RKO (cell line): ENCODE measurements around the gene C16orf86.
A peak's percentile ranks its signal among the peaks of the same experiment; 100 is the strongest.

Experiments used
- DNase-seq: peaks from one replicate; pipeline ENCODE4 v3.0.0-alpha.2; 2016; ENCODE audit warnings: low spot score

Gene C16orf86

GRCh38 chr16:67653789-67654402, 12.7 kb upstream of the C16orf86 start:
- no peak for DNase-seq

GRCh38 chr16:67654403-67654911, 12.2 kb upstream of the C16orf86 start:
- no peak for DNase-seq

GRCh38 chr16:67655363-67655762, 11.3 kb upstream of the C16orf86 start:
- no peak for DNase-seq

DNA sequence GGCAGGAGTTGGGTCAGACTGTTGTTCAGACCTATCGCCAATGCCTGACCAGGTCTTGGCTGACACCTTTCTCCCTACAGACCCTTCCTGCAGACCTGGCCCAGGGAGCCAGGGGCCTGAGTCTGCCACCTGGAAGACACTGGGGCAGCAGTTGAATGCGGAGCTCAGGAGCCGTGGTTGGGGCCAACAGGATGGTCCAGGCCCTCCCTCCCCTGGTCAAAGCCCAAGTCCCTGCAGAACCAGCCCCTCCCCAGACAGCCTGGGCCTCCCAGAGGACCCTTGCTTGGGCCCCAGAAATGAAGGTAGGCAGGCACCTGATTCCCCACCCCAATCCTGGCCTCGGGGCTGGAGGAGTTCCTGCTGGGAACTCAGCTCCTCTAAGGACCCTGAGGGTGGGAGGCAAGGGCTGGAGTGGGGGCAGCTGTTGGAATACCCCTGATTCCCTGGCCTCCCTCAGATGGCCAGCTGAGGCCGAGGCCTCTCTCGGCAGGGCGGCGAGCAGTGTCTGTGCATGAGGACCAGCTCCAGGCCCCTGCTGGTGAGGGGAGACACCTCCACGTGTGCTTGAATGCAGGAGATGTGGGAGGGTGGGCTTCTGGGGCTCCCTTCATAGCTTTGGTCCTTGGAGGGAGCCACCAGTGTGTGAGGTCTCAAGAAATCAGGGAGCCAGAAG, 10.1 kb upstream of the C16orf86 start:
- no peak for DNase-seq

- no peak for DNase-seq
Observed at GRCh38 chr16:67657017-67657608, 9.5 kb upstream of the C16orf86 start.

DNA sequence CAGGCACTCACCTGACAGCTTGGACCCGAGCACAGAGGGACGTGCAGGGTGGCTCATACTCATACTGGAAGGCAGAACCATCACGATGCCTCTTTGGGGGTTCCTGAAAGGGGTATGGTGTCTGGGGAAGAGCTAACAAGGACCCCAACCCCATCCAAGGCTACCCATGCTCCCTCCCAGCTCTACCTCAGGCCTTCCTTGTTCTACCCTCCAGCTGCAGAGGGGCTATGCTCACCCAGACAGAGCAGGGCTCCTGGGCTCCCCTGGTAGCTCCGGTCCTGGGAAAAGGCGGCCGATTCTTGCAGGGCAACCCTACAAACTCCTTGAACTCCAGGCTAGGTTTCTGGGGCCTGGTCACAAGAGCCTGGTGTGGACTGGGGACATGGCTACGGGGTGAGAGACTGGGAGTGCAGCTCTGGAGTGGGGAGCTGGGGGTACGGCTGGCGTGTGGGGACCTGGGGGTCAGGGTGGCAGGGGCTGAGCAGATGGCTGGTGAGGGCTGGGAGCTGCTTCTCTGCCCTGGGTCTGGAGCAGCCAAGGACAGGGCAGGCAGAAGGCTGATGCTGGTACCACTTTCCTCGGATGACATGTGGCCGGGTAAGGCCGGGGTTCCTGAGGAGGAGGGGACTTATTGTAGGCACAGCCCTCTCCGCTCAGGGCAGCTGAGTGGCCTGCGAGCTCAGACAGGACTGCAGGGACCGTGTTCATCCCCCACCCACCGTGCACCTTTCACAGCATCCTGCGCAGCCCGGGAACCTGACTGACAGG, 8.7 kb upstream of the C16orf86 start:
- DNase-seq, result no peak

GRCh38 chr16:67658849-67659674, 7.6 kb upstream of the C16orf86 start:
- DNase-seq, result peak; percentile 34

- peak; percentile 91 for DNase-seq
Observed at GRCh38 chr16:67659675-67660563, 6.7 kb upstream of the C16orf86 start, which contains the start of gene ACD. TSS of gene ACD (minus strand) at chr16:67660260. CDS start at chr16:67660220, 40 bp downstream.

DNA sequence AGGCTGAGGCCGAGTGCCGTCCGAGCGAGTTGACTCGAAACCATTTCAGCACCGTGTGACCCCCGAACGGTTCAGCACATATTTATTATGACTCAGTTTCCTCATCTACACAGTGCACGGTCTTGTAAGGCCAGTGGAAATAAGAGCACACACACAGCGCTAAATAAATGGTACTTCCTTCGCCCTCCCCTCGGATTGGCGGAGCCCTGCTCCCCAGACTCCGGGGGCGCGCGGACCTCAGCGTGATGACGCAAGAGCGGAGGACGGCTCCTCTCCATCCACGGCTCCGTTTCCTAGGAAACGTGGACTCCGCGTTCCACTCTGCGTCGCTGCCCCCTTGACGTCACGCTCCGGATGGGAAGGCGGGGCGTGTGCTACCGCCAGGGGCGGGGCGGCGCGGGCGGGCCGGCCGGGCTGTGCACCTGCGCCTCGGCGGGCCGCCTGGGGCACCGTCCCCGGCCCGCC, 6.0 kb upstream of the C16orf86 start, which contains the start of gene PARD6A:
TSS of gene PARD6A (plus strand) at position 397 of the 465 bp plus-strand sequence. CDS start 79 bp downstream, outside the sequence.
- DNase-seq, result peak; percentile 98

DNA sequence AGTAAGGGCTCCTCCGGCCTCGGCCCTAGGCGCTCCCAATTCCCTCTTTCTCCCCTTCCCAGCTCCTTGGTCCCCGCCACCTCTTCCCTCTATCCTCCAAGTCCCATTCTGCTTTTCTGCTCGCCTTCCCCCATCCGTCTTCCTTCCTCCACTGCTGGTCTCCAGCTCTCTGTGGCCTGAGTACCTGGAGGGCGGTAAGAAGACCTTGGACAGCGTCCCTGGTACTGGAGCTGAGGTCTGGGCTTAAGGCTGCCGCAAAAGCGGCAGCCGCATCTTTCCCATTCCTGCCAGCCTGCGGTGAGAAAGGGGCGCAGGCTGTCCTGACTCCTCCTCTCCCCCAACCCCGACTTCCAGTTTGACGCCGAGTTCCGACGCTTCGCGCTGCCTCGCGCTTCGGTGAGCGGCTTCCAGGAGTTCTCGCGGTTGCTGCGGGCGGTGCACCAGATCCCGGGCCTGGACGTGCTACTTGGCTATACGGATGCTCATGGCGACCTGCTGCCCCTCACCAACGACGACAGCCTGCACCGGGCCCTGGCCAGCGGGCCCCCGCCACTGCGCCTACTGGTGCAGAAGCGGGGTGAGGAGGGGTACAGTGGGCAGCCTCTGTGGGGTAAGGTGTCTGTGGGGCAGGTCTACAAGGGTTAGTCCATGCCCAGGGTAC, 5.4 kb upstream of the C16orf86 start:
- DNase-seq, result peak; percentile 35

DNA sequence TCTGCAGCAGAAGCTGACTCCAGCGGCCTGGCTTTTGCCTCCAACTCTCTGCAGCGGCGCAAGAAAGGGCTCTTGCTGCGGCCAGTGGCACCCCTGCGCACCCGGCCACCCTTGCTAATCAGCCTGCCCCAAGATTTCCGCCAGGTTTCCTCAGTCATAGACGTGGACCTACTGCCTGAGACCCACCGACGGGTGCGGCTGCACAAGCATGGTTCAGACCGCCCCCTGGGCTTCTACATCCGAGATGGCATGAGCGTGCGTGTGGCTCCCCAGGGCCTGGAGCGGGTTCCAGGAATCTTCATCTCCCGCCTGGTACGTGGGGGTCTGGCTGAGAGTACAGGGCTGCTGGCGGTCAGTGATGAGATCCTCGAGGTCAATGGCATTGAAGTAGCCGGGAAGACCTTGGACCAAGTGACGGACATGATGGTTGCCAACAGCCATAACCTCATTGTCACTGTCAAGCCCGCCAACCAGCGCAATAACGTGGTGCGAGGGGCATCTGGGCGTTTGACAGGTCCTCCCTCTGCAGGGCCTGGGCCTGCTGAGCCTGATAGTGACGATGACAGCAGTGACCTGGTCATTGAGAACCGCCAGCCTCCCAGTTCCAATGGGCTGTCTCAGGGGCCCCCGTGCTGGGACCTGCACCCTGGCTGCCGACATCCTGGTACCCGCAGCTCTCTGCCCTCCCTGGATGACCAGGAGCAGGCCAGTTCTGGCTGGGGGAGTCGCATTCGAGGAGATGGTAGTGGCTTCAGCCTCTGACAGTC, 4.5 kb upstream of the C16orf86 start:
- no peak for DNase-seq

DNA sequence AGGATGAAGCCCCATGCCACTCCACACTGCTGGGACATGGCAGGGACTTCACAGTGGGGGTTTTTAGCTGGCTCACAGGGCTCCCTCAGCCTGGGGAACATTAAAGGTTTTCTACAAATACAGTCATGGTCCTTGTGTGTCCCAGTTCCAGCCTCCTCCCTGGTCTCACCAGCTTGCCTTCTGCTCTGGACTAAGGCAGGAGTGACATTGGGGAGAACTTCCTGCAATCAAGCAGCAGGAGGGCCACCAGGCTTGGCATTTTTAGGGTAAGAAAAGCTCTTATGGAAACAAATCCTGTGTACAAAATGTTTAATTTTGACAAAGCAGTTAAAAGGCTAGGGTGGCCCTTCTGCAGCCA, 4.0 kb upstream of the C16orf86 start:
- no peak for DNase-seq

- DNase-seq, result peak; percentile 30
Observed at GRCh38 chr16:67663151-67663876, 3.3 kb upstream of the C16orf86 start.

- DNase-seq, result no peak
Observed at GRCh38 chr16:67663877-67664222, 2.8 kb upstream of the C16orf86 start.

GRCh38 chr16:67664258-67664657, 2.4 kb upstream of the C16orf86 start:
- no peak for DNase-seq

GRCh38 chr16:67664871-67665270, 1.7 kb upstream of the C16orf86 start:
- no peak for DNase-seq

DNA sequence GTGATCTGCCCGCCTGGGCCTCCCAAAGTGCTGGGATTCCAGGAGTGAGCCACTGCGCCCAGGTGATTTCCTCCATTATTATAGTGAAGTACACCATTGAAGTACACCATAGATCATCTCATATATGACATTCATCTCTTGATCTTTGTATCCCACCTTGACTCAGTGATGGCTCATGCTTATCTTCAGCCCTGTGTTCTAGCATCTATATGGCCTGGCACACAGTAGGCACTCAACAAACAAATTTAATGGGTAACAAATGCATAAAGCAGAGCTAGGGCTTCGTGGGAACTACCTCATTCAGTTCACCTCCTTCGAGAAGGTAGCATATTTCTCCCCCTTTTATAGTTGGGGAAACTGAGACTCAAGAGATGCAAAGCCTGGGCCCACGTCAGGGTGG, 1.0 kb upstream of the C16orf86 start:
- no peak for DNase-seq

GRCh38 chr16:67666032-67666551, 522 bp upstream of the C16orf86 start:
- DNase-seq, result no peak
